Ishikawa (cell line): Measurements from ENCODE around the gene SERPIND1.

Source experiments
- CEBPB ChIP-seq: IDR thresholded peaks from 2 replicates; pipeline ENCODE4 v1.6.1; 2012
- CREB1 ChIP-seq: IDR thresholded peaks from 2 replicates; pipeline ENCODE4 v1.6.1; 2012; ENCODE audit warnings: low read depth
- EGR1 ChIP-seq: IDR thresholded peaks from 2 replicates; pipeline ENCODE4 v1.6.1; 2012
- EP300 ChIP-seq: IDR thresholded peaks from 2 replicates; pipeline ENCODE4 v1.6.1; 2012; ENCODE audit warnings: borderline replicate concordance
- FOXM1 ChIP-seq: IDR thresholded peaks from 2 replicates; pipeline ENCODE4 v1.6.1; 2012; ENCODE audit warnings: low read depth, borderline replicate concordance
- NFIC ChIP-seq: IDR thresholded peaks from 2 replicates; pipeline ENCODE4 v1.6.1; 2012
- RAD21 ChIP-seq: IDR thresholded peaks from 2 replicates; pipeline ENCODE4 v1.6.1; 2012; ENCODE audit warnings: low read depth
- TAF1 ChIP-seq: IDR thresholded peaks from 2 replicates; pipeline ENCODE4 v1.6.1; 2012; ENCODE audit warnings: low read depth, mild to moderate bottlenecking
- TCF12 ChIP-seq: IDR thresholded peaks from 2 replicates; pipeline ENCODE4 v1.6.1; 2012; ENCODE audit warnings: low read depth
- TEAD4 ChIP-seq: IDR thresholded peaks from 2 replicates; pipeline ENCODE4 v1.6.1; 2012
- YY1 ChIP-seq: IDR thresholded peaks from 2 replicates; pipeline ENCODE4 v1.6.1; 2012; ENCODE audit warnings: low read depth
- ZBTB7A ChIP-seq: IDR thresholded peaks from 2 replicates; pipeline ENCODE4 v1.6.1; 2012; ENCODE audit warnings: low read depth
- TF ChIP-seq, protein P1 (sequence below): IDR thresholded peaks from 2 replicates; pipeline ENCODE4 v1.6.1; 2012; ENCODE audit warnings: low read depth, mild to moderate bottlenecking
- TF ChIP-seq, protein P2 (sequence below): IDR thresholded peaks from 2 replicates; pipeline ENCODE4 v1.6.1; 2012
- TF ChIP-seq, protein P3 (sequence below): IDR thresholded peaks from 2 replicates; pipeline ENCODE4 v1.6.1; 2012

Gene SERPIND1

DNA sequence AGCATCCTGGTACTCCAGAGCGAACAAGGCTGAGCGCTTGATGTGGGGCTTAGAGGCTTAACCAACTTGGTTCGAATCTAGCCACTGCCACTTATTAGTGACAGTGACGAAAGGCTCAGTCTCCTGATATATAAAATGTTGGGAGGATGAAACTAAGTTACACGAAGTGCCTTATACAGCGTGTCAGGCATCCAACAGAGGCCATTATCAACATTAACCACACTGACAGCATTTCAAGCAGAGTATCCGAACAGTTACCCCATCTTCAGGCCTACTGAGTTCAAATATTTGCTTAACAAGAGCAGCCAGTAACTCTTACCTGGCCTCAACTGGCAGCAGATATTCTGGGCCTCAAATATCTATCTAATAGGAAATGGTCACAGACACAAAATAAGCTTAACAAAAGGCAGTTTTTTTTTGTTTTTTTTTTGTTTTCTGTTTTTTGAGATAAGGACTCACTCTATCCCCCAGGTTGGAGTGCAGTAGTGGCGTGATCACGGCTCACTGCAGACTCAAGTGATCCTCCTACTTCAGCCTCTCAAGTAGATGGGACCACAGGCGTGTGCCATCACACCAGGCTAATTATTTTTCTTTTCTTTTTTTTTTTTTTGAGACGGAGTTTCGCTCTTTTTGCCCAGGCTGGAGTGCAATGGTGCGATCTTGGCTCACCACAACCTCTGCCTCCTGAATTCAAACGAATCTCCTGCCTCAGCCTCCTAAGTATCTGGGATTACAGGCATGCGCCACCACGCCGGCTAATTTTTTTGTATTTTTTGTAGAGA lies 2.9 kb downstream of the SERPIND1 start:
- no peak for TF ChIP-seq YY1
- TF ChIP-seq RAD21: no peak
- TF ChIP-seq, protein P1, sequence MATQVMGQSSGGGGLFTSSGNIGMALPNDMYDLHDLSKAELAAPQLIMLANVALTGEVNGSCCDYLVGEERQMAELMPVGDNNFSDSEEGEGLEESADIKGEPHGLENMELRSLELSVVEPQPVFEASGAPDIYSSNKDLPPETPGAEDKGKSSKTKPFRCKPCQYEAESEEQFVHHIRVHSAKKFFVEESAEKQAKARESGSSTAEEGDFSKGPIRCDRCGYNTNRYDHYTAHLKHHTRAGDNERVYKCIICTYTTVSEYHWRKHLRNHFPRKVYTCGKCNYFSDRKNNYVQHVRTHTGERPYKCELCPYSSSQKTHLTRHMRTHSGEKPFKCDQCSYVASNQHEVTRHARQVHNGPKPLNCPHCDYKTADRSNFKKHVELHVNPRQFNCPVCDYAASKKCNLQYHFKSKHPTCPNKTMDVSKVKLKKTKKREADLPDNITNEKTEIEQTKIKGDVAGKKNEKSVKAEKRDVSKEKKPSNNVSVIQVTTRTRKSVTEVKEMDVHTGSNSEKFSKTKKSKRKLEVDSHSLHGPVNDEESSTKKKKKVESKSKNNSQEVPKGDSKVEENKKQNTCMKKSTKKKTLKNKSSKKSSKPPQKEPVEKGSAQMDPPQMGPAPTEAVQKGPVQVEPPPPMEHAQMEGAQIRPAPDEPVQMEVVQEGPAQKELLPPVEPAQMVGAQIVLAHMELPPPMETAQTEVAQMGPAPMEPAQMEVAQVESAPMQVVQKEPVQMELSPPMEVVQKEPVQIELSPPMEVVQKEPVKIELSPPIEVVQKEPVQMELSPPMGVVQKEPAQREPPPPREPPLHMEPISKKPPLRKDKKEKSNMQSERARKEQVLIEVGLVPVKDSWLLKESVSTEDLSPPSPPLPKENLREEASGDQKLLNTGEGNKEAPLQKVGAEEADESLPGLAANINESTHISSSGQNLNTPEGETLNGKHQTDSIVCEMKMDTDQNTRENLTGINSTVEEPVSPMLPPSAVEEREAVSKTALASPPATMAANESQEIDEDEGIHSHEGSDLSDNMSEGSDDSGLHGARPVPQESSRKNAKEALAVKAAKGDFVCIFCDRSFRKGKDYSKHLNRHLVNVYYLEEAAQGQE: no peak
- no peak for TF ChIP-seq NFIC
- no peak for TF ChIP-seq EGR1
- no peak for TF ChIP-seq TEAD4
- TF ChIP-seq, protein P2, sequence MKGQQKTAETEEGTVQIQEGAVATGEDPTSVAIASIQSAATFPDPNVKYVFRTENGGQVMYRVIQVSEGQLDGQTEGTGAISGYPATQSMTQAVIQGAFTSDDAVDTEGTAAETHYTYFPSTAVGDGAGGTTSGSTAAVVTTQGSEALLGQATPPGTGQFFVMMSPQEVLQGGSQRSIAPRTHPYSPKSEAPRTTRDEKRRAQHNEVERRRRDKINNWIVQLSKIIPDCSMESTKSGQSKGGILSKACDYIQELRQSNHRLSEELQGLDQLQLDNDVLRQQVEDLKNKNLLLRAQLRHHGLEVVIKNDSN: no peak
- no peak for TF ChIP-seq EP300
- TF ChIP-seq, protein P3, sequence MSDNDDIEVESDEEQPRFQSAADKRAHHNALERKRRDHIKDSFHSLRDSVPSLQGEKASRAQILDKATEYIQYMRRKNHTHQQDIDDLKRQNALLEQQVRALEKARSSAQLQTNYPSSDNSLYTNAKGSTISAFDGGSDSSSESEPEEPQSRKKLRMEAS: no peak
- no peak for TF ChIP-seq TAF1
- no peak for TF ChIP-seq CEBPB

DNA sequence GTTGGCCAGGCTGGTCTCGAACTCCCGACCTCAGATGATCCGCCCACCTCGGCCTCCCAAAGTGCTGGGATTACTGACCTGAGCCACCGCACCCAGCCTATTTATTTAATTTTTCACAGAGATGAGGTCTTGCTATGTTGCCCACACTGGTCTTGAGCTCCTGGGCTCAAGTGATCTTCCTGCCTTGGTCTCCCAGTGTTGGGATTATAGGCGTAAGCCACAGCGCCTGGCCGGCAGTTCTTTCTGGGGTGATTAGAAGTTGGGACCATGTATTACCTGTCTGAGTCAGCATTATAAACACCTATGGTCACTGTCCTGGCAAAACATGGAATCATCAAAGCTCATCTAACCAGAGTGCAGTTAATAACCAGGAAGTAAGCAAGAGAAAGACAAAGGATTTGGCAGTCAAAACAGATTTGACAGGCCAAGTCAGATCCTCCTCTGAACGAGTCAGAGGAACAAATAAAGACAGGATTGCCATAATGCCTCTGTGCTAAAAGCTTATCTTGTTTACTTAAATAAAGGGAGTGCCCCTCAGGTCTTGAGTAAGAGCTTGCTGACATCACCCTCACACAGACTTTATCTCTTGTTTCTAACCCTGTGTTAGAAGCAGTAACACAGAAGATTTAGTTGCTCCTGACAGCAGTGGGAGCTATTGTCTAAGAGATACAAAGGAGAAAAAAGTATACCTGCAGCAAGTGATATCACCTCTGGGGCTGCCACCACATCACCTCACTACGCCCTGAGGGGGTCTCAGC lies 3.7 kb downstream of the SERPIND1 start:
- TF ChIP-seq EP300 (no peak), EGR1 (no peak), RAD21 (peak; percentile 13; the same call in 1 of the 2 replicates), TAF1 (no peak)
- TF ChIP-seq, protein P1: no peak

DNA sequence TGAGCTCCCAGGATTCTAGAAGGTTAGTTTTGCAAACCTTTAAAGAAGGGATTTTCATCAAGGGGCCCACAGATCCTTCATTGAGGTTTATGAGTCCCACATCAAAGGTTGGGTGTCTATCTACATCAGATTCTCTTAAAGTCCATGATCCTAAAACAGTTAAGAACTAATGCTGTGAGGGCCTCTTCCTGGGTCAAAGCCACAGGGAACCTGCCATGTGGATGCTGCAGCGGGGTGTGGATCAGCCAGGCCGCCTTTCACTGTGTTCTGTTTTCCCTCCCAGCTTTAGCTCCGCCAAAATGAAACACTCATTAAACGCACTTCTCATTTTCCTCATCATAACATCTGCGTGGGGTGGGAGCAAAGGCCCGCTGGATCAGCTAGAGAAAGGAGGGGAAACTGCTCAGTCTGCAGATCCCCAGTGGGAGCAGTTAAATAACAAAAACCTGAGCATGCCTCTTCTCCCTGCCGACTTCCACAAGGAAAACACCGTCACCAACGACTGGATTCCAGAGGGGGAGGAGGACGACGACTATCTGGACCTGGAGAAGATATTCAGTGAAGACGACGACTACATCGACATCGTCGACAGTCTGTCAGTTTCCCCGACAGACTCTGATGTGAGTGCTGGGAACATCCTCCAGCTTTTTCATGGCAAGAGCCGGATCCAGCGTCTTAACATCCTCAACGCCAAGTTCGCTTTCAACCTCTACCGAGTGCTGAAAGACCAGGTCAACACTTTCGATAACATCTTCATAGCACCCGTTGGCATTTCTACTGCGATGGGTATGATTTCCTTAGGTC lies 5.3 kb downstream of the SERPIND1 start:
- TF ChIP-seq ZBTB7A (no peak), NFIC (no peak), CREB1 (no peak), FOXM1 (no peak), CEBPB (no peak), TEAD4 (no peak), TCF12 (no peak), EP300 (no peak)
- TF ChIP-seq, protein P2: no peak
- TF ChIP-seq, protein P3: no peak

DNA sequence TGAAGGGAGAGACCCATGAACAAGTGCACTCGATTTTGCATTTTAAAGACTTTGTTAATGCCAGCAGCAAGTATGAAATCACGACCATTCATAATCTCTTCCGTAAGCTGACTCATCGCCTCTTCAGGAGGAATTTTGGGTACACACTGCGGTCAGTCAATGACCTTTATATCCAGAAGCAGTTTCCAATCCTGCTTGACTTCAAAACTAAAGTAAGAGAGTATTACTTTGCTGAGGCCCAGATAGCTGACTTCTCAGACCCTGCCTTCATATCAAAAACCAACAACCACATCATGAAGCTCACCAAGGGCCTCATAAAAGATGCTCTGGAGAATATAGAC lies 5.9 kb downstream of the SERPIND1 start:
- TF ChIP-seq TAF1 (no peak), CEBPB (no peak), FOXM1 (no peak), EP300 (no peak), TEAD4 (no peak), ZBTB7A (no peak), TCF12 (no peak), EGR1 (no peak), NFIC (no peak), RAD21 (no peak), YY1 (no peak), CREB1 (no peak)
- TF ChIP-seq, protein P2: no peak
- TF ChIP-seq, protein P1: no peak
- TF ChIP-seq, protein P3: no peak
